ENCODE data around the gene GNLY.
"Not testable (repeated sequence)": the region's sequence is repeated elsewhere in the genome, so short reads cannot be mapped to it uniquely, and the experiment has no call there.

Gene GNLY

GRCh38 chr2:85710687-85711577 is 16.8 kb downstream of the GNLY start:
- peak in 2 of 14 donors; percentile 2 to 51 for DNase-seq

GRCh38 chr2:85711578-85712060 is 17.5 kb downstream of the GNLY start:
- DNase-seq: no peak

GRCh38 chr2:85712336-85712735 is 18.2 kb downstream of the GNLY start:
- peak in 2 of 14 donors; percentile 22 to 33 for DNase-seq

DNA sequence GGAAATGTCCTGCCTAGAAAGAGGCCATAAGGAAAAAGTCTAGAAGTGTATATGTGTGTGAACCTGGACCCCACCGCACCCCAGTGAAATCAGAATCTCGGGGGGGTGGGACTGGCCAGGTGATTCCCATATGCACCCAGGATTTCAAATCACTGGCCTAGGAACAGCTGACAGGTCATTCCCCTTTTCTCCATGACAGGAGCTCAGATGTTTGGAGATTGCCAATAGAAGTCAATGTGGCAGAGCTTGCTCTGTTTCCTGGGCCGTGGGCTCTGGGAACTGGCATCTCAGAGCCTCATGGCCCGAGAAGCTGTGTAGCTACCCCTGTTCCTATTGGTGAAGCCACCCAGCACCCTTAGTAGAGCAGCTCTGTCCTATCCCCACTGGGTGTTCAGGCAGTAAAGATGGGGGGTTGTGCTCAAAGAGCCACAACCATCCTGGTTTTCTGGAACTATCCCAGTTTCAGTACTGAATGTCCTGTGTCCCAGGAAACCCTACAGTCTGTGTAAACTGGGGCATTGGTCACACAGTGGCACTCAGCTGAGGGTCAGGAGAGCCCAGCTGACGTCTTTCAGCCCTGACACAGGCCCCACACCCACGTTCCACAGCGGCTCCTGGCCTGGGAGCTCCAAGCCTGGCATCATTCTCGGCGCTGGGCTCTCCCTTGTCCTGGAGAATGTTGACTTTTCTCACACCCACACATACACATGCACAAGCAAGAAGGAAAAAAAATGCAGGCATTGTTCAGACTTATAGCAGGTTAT is 18.9 kb downstream of the GNLY start:
- peak in 6 of 14 donors; percentile 6 to 70 (median 46) for DNase-seq

DNA sequence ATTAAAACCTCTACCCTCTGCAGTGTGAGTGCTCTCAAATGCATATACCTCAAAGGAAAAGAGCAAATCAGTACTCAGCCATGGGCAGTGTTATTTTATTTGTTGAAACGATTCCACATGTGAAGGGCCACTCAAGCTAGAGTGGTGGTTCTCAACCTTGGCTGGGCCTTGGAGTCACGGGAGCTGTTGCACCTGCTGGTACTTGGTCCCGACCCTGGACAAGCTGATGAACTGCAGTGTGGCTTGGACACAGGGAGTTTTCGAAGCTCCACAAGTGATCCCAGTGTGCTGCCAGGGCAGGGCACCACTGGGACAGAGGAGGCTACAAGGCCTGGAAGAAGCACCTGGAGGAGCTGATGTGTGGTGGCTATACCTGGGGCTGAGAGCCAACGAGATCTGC is 19.7 kb downstream of the GNLY start:
- no peak for DNase-seq

DNA sequence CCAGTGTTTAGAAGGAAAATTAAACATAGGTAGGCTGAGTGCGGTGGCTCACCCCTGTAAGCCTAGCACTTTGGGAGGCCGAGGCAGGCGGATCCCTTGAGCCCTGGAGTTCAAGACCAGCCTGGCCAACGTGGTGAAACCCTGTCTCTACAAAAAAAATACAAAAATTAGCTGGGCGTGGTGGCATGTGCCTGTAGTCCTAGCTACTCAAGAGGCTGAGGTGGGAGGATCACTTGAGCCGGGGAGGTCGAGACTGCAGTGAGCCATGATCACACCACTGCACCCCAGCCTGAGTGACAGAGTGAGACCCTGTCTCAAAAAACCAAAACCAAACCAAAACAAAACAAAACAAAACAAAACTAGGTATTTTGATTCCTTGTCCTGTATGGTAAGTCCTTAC is 20.3 kb downstream of the GNLY start:
- not testable (repeated sequence) for DNase-seq

DNA sequence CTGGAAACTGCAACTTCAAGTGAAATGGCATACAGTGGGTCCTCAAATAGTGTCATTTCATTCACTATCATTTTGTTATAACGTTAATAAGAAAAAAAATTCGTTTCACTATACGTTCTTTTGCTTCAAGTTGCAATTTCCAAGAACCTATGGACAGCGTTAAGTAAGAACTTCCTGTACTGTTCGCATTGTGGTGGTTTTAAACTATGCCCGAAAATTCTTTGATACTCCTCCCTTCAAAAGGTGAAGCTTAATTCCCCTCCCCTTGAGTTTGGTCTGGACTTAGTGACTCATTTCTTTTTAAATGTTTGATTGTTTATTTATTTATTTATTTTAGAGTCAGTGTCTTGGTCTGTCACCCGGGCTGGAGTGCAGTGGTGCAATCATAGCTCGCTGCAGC is 20.7 kb downstream of the GNLY start:
- DNase-seq: no peak

GRCh38 chr2:85716346-85716914 is 22.3 kb downstream of the GNLY start:
- DNase-seq: no peak

DNA sequence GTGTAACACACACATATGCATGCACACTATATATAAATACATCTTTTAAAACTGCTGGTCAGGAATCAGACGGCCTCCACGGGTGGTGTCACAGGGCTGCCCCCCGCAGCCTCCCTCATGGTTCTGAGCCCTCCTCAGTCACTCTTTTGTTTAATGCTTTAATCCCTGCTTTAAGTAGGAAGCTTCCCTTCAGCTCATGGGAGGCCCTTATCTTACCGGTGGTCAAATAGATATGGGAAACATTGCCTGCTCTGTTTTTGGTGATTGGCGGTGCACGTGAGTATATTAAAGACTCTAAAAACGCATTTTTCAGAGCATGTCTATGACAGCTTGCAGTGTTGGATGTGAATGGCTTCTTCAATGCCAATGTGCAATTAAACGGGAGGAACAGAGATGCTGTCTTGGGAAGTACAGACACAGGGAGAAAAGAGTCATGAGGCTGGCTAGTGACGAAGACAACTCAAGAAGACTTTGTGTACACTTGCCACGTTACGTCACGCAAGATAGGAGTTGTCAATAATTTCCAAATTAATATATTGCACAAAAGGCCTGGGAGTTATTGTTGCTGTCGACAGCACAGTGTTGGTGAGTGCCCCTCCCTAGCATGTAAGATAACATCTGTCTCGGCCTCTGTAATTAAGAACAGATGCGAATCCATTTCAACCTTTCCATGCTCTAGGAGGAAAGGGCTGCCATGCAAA is 23.3 kb downstream of the GNLY start:
- no peak for DNase-seq

DNA sequence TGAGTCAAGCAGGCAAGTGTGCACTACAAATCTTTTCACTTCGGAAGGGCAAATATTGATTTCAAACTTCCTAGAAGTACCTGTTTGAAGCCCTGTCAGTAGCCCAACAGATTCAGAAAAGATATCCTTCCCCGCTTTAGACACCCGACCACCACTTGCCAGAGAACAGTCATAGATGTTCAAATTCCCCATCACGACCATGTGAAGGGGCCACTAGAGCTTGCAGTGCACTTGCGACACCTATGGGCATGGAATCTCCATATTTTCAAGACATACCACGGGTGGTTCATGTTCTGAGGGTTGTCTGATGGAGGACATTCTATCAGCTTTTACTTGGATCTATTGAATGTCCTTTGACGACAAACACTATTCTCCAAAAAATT is 23.8 kb downstream of the GNLY start:
- no peak for DNase-seq

- DNase-seq: no peak
Measured at GRCh38 chr2:85718885-85719492, 24.8 kb downstream of the GNLY start.

DNA sequence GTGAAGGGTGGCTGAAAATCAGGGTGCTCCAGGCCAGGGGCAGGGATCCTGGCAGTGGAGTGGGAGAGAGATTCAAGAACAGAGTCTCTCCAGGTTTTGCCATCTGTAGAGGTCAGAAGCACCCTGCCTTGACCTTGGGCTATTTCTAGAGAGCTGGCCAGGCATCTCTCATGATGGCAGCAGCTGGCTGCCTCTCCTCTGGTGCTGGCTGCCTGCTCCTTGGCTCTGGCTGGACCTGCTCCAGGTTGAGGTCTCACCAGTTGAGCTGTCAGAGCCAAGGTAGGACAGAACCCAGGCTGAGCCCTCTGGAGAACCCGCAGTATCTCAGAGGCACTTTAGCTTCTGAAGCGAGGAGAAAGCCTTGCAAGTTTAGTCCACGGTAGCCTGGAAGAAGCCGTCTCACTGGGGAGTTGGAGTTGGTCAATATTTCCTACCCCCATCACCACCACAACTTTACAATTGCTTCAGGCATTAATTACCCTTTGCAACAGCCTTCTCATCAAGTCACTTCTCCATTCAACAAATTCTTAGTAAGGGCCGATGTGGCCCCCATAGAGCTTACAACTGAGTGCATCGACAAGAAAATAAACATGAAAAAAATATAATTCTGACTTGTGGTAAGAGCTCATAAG is 25.6 kb downstream of the GNLY start:
- no peak for DNase-seq

DNA sequence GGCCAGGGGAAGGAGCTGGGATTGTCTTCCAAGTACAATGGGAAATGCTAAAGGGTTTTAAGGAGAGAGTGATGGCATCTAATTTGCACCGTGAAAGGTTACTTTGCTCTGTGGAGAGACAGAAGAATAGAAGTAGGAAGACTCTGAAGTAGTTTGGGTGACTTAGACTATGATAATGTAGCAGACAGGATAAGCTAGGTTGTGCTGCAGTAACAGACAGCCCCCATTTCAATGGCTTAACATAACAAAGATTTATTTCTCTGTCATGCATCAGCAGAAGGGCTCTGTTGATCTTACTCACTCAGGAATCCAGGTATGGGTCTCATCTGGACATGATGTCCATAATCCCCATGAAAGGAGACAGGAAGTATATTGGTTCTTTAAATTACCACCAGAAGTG is 26.4 kb downstream of the GNLY start:
- no peak for DNase-seq

DNA sequence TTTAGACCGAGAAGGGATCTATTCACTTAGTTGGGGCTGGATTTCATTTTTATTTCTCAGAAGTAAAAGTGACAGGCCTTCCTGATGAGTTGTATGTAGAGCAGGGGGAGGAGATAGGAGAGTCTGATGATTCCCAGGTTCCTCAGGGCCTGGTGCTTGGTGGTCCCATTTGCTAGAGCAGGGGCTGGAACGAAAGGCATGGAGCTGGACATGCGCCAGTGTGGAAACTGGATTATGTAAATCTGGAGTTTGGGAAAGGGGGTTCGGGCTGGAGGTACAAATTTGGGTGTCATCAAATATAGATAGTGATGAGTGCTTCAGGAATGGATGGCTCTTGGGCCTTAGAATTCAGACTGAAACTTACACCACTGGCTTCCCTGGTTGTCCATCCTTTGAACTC is 27.5 kb downstream of the GNLY start:
- DNase-seq: no peak

DNA sequence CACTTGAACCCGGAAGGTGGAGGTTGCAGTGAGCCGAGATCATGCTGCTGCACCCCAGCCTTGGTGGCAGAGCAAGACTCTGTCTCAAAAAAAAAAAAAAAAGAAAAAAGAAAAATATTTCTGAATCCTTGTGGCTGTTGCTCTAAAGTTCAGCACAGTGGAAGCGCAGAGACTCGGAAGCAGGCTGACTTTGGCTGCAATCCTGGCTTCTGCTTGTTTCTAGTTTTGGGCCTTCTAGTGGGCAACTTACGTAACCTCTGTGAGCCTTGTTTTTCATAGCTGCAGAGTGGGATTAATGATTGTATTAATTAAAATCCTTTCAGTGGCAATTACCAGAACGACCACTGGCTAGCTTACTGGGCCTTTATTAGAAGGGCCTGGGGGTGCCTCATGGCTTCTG is 28.4 kb downstream of the GNLY start:
- no peak for DNase-seq

DNA sequence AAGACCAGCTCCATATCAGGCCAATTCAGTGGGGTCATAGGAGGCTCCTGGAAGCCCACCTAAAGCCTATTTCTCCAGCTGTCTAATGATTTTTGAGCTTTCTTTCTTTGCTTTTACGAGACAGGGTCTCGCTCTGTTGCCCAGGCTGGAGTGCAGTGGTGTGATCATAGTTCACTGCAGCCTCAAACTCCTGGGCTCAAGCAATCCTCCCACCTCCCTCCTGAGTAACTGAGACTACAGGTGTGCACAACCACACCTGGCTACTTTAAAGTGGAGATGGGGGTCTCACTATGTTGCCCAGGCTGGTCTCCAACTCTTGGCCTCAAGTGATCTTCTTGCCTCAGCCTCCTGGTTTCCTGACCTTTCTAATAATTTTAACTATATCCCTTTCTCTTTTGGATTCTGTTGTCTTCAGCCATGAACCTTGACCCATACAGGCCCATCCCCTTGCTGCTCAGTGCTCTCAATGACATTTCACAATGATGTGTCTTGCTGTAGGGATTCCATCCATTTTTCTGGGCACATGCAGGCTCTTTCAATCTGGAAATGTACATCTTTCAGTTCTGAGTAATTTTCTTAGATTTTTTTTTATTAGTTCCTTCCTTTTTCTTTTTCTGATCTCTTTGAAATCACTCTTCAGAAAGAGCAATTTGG is 29.7 kb downstream of the GNLY start:
- no peak for DNase-seq

DNA sequence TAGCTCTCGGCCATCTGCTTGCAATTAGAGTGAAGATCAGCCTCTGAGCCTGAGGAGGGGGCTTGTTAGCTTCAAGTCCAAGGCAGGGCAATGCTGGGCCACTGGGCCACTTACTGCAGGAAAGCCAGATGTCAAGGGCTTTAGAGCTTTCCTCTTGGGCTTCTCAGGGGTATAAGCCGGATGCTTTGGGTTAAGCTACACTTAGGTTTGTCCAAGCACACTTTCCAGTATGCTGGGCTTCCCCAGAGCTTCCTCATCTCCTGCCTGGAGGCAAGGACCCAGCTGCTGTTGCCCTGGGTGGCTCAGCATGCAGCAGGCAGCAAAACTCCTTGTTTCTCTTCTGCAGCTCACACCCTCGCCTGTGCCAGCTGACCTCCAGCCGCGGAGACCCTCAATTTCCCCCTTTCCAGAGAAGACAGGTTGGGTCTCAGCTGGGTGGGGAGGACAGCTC is 30.6 kb downstream of the GNLY start:
- no peak for DNase-seq

DNA sequence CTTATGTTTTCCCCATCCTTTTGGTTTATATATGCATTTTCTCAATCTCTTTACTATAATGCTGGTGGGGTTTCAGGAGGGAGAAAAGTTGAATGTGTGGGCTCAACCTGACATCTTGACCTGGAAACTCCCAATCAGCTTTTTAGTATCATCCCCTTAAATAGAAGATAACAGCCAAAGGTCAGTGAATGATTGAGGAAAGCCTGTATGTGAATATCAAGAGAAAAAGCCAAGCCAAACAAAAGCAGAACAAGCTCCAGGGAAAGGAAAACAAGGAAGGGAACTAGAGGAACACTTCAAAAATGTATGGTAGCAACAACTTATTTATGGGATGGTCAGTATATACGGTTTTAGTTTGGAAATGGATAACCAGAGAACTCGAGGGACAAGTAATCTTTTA is 31.3 kb downstream of the GNLY start:
- DNase-seq: no peak

DNA sequence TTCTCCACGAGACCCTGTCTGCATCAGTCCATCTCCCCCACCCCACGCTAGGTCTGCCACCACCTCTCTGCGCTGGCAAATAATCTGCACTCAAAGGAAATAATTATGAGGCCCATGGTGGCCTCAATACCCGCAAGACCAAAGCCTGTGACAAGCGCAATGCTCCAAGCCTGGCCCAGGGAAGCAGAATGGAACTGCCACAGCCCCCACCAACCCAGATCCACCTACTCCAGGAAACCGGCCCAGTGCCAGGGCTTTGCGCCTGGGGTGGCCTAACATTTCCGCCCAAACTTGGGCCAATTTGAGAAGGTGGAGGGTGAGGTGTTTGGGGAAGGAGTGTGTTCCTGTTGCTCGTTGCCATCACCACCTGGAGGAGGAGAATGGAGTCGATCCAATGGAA is 33.6 kb downstream of the GNLY start:
- DNase-seq: no peak

- no peak for DNase-seq
Measured at GRCh38 chr2:85728342-85728741, 34.2 kb downstream of the GNLY start.

All from C1 segment of cervical spinal cord (tissue), 14 donors.